Activated CD4-positive, alpha-beta memory T cell treated with anti-CD3 and anti-CD28 coated beads, Interleukin-2, amount 10 ng/mL, durations not matched to agents 7 days and 5 days (primary cell): ENCODE data around the gene SLC5A12. TPM values are rescaled to one million over a fixed set of nuclear protein-coding genes. Genes with fewer than 3 reads are reported as not detected.

Source experiments
- CTCF ChIA-PET: fragments of 350-600 bp; sonication (Branson Sonifier 250); formaldehyde crosslinking; loops from one replicate; lab custom pipeline; 2021; ENCODE audit warnings: antibody characterized with exemption, inconsistent platforms; lab: Charles Lee
- POLR2A ChIA-PET: fragments of 350-600 bp; sonication (Branson Sonifier 250); formaldehyde crosslinking; loops from one replicate; lab custom pipeline; 2021; ENCODE audit warnings: antibody characterized with exemption; lab: Charles Lee
- DNase-seq: peaks from one replicate; pipeline ENCODE4 v3.0.0-alpha.2; 2020
- H3K27ac Mint-ChIP-seq: one replicate; pipeline ENCODE4 v1.8.0; 2021; ENCODE audit warnings: mild to moderate bottlenecking, mixed read lengths
- H3K27me3 Mint-ChIP-seq: one replicate; pipeline ENCODE4 v1.8.0; 2021; ENCODE audit warnings: mixed read lengths
- H3K36me3 Mint-ChIP-seq: one replicate; pipeline ENCODE4 v1.8.0; 2021; ENCODE audit warnings: low read depth, mixed read lengths
- H3K4me1 Mint-ChIP-seq: one replicate; pipeline ENCODE4 v1.8.0; 2021; ENCODE audit warnings: mixed read lengths
- H3K4me3 Mint-ChIP-seq: one replicate; pipeline ENCODE4 v1.8.0; 2021; ENCODE audit warnings: mild to moderate bottlenecking, mixed read lengths
- H3K9me3 Mint-ChIP-seq: one replicate; pipeline ENCODE4 v1.8.0; 2021; ENCODE audit warnings: mixed read lengths
- total RNA-seq, 2 experiments: library from RNA; stranded (reverse); gene quantifications; one replicate each; pipeline ENCODE4 v1.2.3, GENCODE V29; 2021

SLC5A12 gene
- total RNA-seq, 2 experiments from 2014 or later = not detected

DNA sequence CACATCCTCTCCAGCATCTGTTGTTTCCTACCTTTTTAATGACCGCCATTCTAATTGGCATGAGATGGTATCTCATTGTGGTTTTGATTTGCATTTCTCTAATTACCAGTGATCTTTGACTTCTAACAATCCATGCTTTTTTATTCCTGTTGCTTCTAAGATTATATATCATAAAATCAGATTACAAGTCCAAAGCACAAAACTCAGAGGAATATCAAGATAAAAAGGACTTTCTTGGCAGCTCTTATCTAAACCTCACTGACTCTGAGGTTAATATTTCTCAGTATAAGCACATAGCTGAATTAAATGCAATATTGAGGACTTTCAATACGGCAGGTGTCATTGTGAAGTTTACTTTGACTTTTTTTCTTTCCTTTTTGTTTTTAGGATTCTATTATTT is 11.4 kb downstream of the SLC5A12 start:
- H3K4me1 Mint-ChIP-seq = no peaks in the 10 kb centered on the region
- POLR2A ChIA-PET = no interaction called here
- no peak for DNase-seq
- H3K9me3 Mint-ChIP-seq = peaks cover 3% of the 10 kb centered on the region
- H3K27me3 Mint-ChIP-seq = no peaks in the 10 kb centered on the region
- CTCF ChIA-PET = no interaction called here
- H3K27ac Mint-ChIP-seq = no peak overlapping the region
- no peaks in the 10 kb centered on the region for H3K36me3 Mint-ChIP-seq
- H3K4me3 Mint-ChIP-seq = no peak overlapping the region

DNA sequence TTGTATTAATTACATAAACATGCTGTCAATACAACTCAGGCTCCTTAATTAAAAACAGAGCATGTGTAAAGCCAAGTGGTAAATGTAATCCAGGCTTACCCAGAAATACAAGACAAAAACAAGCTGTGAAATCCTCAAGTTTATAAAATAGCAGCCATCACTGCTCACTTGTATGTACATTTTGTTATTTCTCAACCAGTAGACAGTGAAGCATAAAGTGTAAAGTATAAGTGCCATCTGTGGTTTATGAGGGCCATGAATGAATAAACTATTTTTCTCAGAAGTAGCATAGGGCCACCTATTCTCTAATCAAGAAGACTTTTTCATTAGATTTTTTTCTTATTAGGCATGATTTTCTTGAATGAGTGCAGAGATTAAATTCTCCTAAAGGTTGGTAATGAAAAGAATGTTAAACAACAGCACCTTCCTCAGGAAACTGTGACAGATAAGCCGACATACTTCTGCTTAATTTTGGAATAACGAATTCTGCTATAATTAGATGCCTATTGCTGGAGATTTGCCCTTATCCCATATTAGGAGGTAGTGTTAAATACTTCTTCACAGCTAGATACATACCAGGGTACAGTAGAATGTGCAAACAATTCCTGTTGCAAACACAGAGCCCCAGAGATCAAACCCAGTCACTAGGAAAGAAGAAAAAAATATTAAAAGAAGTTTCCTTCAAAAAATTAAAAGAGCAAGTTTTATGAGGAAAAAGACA is 13.0 kb downstream of the SLC5A12 start:
- H3K4me1 Mint-ChIP-seq = no peaks in the 10 kb centered on the region
- no peaks in the 10 kb centered on the region for H3K36me3 Mint-ChIP-seq
- ChIA-PET POLR2A (no interaction called here), CTCF (no interaction called here)
- no peak for DNase-seq
- no peak overlapping the region for H3K27ac Mint-ChIP-seq
- H3K4me3 Mint-ChIP-seq = no peak overlapping the region
- H3K9me3 Mint-ChIP-seq = peaks cover 3% of the 10 kb centered on the region
- H3K27me3 Mint-ChIP-seq = no peaks in the 10 kb centered on the region

DNA sequence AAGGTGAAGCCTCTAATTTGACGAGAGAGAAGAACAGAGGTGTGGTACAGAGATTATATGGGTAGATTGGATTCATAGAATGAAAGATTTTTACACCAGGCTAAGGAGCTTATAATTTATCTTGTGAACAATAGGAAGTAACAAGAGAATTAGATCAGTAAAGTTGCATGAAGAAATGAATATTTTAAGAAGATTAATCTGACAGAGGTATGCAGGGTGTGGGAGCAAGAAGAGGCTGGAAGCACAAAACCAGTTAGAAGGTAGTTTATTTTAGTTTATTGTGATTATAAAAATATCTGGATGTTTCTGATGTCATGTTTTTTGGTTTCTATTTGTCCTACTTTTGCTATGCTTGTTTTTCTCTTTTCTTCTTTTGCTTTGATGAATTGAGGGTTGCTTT is 15.7 kb downstream of the SLC5A12 start:
- no peaks in the 10 kb centered on the region for H3K9me3 Mint-ChIP-seq
- no peak overlapping the region for H3K27ac Mint-ChIP-seq
- no peaks in the 10 kb centered on the region for H3K36me3 Mint-ChIP-seq
- H3K4me1 Mint-ChIP-seq = no peaks in the 10 kb centered on the region
- H3K4me3 Mint-ChIP-seq = no peak overlapping the region
- ChIA-PET CTCF (no interaction called here), POLR2A (no interaction called here)
- H3K27me3 Mint-ChIP-seq = no peaks in the 10 kb centered on the region
- no peak for DNase-seq

DNA sequence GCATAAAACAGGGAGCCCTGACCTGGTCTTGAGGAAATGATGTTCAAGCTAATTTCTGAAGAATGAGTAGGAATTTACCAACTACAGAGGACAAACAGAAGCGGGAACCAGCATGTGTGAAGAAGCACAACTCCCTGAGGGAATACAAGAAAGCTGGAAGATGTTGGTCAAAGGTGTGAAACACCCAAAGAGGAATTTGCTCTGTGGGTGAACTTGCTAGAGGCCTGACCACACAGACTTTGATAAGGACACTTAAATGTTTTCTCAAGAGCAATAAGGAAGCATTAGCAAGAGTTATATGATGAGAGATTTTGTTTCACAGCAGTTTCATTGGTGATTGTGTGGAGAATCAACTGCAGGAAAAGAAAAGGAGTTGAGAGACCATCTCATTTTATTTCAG is 17.6 kb downstream of the SLC5A12 start:
- POLR2A ChIA-PET = no interaction called here
- CTCF ChIA-PET = no interaction called here
- Mint-ChIP-seq H3K4me1 (no peaks in the 10 kb centered on the region), H3K9me3 (no peaks in the 10 kb centered on the region), H3K4me3 (no peak overlapping the region), H3K27ac (no peak overlapping the region), H3K27me3 (no peaks in the 10 kb centered on the region), H3K36me3 (no peaks in the 10 kb centered on the region)
- no peak for DNase-seq

DNA sequence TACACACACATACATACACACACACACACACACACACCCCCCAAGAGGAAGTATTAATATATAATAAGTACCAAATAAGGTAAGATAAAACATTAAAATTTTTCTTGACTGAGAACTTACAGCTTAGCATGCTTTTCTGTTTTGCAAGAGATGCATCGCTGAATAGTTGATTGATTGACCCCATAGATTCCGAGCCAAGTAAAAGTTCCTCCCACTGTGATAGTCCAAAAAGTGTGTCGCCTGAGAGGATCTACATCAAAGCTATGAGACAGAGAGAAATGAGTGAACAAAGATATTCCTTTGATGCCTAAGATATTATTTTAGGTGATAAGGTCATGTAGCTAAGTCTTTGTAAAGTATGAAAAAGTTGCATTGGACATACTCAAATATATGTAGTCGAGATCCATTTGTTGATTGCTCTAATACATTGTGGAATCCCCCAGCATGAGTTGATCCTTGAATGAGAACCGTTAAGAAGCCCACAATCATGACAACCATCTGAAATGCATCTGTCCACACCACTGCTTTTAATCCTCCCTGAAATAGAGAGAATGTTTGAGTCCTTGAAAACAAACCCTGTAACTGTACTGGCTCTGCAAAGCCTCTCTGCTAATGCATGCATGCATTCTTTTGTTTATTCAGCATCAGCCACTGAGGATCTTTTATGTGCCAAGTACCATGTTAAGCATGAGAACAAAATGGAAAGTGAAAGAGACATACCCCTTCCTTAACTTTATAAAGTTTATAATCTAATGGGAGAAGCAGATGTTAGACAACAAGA is 18.3 kb downstream of the SLC5A12 start:
- Mint-ChIP-seq H3K4me1 (no peaks in the 10 kb centered on the region), H3K27ac (no peak overlapping the region), H3K4me3 (no peak overlapping the region), H3K9me3 (no peaks in the 10 kb centered on the region), H3K36me3 (no peaks in the 10 kb centered on the region), H3K27me3 (no peaks in the 10 kb centered on the region)
- DNase-seq = no peak
- POLR2A ChIA-PET = no interaction called here
- CTCF ChIA-PET = no interaction called here

DNA sequence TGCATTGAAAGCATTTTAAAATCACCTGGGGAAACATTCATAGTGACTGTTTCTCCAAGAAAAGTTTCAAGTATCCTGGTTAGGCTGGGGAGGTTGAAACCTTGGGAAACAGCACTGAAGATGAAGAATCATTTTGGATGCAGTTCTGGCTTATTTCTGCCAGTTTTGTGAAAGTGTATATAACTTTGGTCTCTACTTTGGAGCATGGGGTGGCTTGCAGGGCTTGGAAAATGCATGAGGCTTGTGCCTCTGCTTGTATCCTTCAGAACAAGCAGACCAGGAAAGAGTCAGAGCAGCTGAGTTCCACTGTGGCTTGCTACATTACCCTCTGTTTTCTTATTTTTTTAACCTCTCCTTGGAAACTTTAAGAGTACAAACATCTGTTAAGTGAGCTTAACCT is 19.5 kb downstream of the SLC5A12 start:
- no peaks in the 10 kb centered on the region for H3K36me3 Mint-ChIP-seq
- no peak overlapping the region for H3K27ac Mint-ChIP-seq
- H3K4me1 Mint-ChIP-seq = no peaks in the 10 kb centered on the region
- DNase-seq = no peak
- POLR2A ChIA-PET = no interaction called here
- no peaks in the 10 kb centered on the region for H3K9me3 Mint-ChIP-seq
- CTCF ChIA-PET = no interaction called here
- H3K27me3 Mint-ChIP-seq = no peaks in the 10 kb centered on the region
- H3K4me3 Mint-ChIP-seq = no peak overlapping the region

DNA sequence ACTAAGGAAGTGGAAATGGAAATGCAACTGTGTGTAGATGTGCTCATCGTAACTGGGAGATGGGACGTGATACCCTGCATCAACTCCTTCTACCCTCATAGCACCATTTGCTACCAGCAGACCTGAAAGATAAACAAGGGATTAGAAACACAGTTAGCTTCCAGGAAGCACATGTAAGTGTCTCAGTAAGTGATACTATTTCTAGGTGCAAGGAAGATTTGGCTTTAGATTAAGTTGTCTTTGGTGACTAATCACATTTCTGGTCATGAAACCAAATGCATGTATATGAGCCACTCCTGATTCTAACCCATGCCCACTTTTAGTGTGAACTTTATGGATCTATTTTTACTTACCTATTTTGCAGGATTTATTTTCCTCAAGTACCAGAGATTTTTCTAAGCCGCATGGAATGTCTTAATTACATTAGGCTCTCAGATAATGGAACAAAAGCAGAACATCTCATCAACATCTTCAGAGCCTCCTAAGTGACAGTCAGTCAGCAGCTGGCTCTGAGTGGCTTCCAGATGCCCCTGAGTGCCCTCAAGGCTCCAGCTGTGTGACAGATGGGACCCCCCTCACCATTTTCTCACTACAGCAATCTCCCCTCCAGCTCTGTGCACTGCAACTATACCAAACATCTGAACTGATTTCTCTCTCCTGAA is 21.2 kb downstream of the SLC5A12 start:
- POLR2A ChIA-PET = no interaction called here
- CTCF ChIA-PET = no interaction called here
- no peak for DNase-seq
- Mint-ChIP-seq H3K27me3 (no peaks in the 10 kb centered on the region), H3K9me3 (no peaks in the 10 kb centered on the region), H3K36me3 (no peaks in the 10 kb centered on the region), H3K4me3 (no peak overlapping the region), H3K4me1 (no peaks in the 10 kb centered on the region), H3K27ac (no peak overlapping the region)

DNA sequence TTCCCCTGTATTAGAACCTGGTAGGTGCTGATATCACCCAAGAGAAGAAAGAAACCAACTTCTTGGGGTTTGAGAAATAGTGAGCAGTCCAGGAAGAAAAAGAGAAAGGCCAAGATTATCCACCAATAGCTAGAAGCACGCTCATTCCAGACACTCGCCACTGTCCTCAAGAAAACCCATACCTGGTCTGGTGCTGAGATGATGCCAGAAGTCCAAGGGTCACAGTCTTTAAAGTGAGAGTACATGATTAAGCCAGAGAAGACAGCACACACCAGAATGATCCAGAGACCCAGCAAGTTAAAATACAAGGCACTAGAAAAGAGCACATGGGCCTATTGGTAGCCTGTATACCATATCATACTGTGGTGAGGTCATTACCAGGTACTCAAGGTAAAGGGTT is 23.6 kb downstream of the SLC5A12 start:
- Mint-ChIP-seq H3K4me3 (no peak overlapping the region), H3K27me3 (no peaks in the 10 kb centered on the region)
- CTCF ChIA-PET = no interaction called here

DNA sequence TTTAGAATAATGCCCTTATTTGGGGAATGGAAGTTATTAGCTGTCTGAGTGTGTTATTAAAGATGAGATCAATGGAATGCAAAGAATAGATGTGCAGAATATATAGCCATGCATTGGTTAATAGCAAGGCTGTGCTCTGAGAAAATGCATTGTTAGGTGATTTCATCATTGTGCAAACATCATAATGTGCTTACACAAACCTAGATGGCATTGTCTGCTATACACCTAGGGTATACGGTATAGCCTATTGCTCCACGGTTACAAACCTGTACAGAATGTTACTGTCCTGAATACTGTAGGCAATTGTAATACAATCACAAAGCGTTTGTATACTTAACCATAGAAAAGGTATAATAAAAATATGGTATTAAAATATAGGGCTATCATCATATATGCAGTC is 25.5 kb downstream of the SLC5A12 start:
- H3K9me3 Mint-ChIP-seq = no peaks in the 10 kb centered on the region
- ChIA-PET POLR2A (no interaction called here), CTCF (no interaction called here)
- H3K36me3 Mint-ChIP-seq = no peaks in the 10 kb centered on the region
- no peak overlapping the region for H3K27ac Mint-ChIP-seq
- H3K27me3 Mint-ChIP-seq = no peaks in the 10 kb centered on the region
- DNase-seq = no peak
- no peaks in the 10 kb centered on the region for H3K4me1 Mint-ChIP-seq
- no peak overlapping the region for H3K4me3 Mint-ChIP-seq

More for the DNA sequence above, 23.6 kb downstream of the SLC5A12 start:
- H3K36me3 Mint-ChIP-seq = no peaks in the 10 kb centered on the region
- no peak for DNase-seq
- no peaks in the 10 kb centered on the region for H3K4me1 Mint-ChIP-seq
- POLR2A ChIA-PET = no interaction called here
- no peak overlapping the region for H3K27ac Mint-ChIP-seq
- no peaks in the 10 kb centered on the region for H3K9me3 Mint-ChIP-seq

DNA sequence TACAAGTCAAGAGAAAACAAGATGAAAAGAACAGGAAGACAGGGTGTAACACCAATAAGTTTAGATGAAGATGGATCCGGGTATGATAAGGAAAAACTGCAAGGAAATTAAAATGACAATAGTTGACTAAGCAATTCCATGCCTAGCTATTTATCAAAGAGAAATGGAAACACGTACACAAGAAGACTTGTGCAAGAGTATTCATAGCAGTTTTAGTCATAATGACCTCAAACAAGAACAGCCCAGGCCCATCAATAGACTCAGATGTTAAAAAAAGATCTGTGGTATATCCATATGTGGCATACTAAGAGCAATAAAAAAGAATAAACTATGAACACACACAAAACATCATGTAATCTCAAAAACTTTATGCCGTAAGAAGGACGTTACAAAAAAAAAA is 33.2 kb downstream of the SLC5A12 start:
- POLR2A ChIA-PET = no interaction called here
- Mint-ChIP-seq H3K4me1 (no peaks in the 10 kb centered on the region), H3K27ac (no peak overlapping the region), H3K36me3 (no peaks in the 10 kb centered on the region), H3K9me3 (peaks cover 1% of the 10 kb centered on the region), H3K27me3 (no peaks in the 10 kb centered on the region), H3K4me3 (no peak overlapping the region)
- no peak for DNase-seq
- CTCF ChIA-PET = no interaction called here

DNA sequence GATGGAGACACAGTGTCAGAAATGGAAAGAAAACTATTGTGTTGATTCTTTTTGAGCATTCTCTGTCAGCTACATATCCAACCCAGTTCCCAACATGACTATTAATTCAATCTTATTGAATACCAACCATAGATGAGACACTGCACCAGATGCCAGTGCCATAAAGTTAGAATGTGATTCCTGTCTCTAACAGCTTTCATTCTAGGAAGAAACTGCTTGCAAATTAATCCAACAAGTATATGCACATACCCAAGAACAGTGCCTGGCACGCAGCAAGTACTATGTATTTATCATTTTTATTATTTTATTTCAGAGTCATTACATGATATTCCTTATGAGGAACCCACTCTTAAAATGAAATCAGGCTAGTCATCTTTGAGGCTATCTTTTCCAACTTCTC is 34.5 kb downstream of the SLC5A12 start:
- Mint-ChIP-seq H3K9me3 (peaks cover 1% of the 10 kb centered on the region), H3K27ac (no peak overlapping the region), H3K36me3 (no peaks in the 10 kb centered on the region), H3K4me1 (no peaks in the 10 kb centered on the region), H3K27me3 (no peaks in the 10 kb centered on the region), H3K4me3 (no peak overlapping the region)
- CTCF ChIA-PET = no interaction called here
- POLR2A ChIA-PET = no interaction called here
- DNase-seq = no peak

DNA sequence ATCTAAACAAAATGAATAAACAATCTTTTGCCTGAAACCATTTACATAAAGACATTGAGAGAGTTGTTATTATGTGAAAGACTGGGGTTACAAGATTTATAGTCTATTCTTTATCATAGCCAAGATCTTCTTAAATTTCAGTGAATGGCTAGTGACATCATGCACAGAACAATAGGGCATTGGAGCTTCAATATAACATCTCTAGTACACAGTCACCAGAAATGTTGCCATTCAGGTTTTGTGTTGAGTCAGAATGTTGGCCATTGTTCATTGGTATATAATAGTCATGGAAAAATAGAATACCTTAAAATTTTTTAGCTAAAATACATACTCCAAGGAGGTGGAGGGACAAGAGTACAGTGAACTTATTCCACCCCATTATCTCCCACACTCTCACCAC is 44.3 kb downstream of the SLC5A12 start:
- no peak overlapping the region for H3K27ac Mint-ChIP-seq
- no peaks in the 10 kb centered on the region for H3K36me3 Mint-ChIP-seq
- CTCF ChIA-PET = no interaction called here
- no peaks in the 10 kb centered on the region for H3K27me3 Mint-ChIP-seq
- no peaks in the 10 kb centered on the region for H3K4me1 Mint-ChIP-seq
- H3K4me3 Mint-ChIP-seq = no peak overlapping the region
- H3K9me3 Mint-ChIP-seq = no peaks in the 10 kb centered on the region
- POLR2A ChIA-PET = no interaction called here
- no peak for DNase-seq

DNA sequence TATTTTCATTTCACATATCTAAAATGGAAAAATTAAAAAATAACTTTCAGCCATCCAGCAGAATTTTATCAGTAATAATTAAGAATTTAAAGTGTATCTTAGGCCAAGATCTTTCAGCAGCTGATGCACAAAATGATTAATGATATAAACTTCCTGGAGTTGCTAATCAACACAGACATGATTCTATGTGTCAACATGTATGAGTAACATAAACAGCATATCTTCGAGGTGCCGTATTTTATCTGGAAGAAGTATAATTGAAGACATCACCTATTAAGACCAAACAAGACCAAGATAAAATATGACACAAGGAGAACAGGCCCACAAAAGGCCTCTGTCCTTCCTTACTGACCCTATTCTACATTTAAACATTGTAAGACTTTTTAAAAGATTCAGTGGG is 45.2 kb downstream of the SLC5A12 start:
- Mint-ChIP-seq H3K9me3 (peaks cover 2% of the 10 kb centered on the region), H3K27me3 (no peaks in the 10 kb centered on the region), H3K4me3 (no peak overlapping the region), H3K4me1 (no peaks in the 10 kb centered on the region), H3K36me3 (no peaks in the 10 kb centered on the region), H3K27ac (no peak overlapping the region)
- CTCF ChIA-PET = no interaction called here
- POLR2A ChIA-PET = no interaction called here
- DNase-seq = no peak
